SIG-M5 treated with dmso at 0.1 percent for 504 hours (cell line): Measurements from ENCODE around the gene TPSAB1.
"Not testable (repeated sequence)": the region's sequence is repeated elsewhere in the genome, so short reads cannot be mapped to it uniquely, and the experiment has no call there.

Experiments used
- DNase-seq: peaks from one replicate; lab custom pipeline; 2025; ENCODE audit not compliant: unreplicated experiment; lab: John Stamatoyannopoulos, UW

Gene TPSAB1

DNA sequence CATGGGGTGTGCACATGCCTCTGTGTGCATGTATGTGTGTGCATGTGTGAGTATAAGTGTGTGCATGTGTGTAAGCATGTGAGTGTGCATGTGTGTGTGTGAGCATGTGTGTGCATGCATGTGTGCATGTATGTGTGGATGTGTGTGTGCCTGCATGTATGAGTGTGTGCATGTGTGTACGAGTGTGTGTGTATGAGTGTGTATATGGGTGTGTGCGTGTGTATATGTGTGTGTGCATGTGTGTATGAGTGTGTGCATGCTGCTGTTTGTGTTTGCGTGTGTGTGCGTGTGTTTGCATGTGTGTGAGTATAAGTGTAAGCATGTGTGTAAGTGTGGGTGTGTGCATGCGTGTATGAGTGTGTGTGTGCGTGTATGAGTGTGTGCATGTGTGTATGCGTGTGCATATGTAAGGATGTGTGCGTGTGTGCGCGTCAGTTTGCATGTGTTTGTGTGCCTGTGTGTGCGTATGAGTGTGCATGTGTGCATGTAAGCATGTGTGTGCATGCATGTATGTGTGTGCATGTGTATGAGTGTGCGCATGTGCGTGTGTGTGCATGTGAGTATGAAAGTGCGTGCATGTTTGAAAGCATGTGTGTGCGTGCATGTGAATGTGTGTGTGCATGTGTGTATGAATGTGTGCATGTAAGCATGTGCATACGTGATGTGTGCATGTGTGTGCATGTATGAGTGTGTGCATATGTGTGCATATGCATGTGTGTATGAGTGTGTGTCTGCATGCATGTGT, 24.0 kb downstream of the TPSAB1 start:
- no peak for DNase-seq

DNA sequence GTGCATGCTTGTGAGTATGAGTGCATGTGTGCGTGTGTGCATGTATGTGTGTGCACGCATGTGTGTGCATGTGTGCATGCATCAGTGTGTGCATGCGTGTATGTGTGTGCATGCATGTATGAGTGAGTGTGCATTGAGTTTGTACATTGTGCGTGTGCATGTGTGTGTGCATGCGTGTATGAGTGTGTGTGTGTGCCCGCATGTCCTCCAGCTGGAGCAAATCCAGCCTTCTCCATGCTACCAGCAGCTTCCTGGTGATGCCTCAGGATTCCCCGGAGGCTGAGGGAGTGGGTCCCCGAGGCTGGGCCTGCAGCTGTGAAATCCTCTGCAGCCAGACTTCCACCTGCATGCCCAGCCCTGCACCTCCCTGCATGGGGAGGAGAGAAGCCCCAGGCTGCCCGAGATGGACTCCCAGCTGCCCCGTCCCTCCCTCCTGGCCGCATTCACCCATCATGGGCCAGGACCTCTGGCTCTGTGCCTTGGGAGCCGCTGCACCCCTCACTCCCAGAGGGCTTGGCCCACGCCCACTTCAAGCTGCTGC, 24.7 kb downstream of the TPSAB1 start:
- no peak for DNase-seq

DNA sequence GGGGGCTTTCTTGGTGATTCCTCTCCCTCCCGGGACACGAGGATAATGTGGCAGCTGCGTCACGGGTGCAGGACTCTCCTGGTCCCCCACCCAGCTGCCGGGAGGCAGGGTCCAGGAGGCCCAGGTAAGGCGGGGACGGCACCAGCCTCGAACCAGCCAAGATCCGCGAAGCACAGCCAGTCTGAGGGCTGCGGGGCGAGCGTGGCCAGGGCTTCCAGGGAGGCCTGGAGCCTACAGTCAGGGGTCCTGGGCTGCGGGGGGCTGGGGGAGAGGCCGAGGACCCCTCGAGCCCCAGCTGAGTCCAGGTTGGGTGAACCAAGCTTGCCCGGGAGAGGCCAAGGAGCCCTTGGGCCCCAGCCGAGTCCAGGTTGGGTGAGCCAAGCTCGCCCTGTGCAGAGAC, 25.3 kb downstream of the TPSAB1 start:
- no peak for DNase-seq

DNA sequence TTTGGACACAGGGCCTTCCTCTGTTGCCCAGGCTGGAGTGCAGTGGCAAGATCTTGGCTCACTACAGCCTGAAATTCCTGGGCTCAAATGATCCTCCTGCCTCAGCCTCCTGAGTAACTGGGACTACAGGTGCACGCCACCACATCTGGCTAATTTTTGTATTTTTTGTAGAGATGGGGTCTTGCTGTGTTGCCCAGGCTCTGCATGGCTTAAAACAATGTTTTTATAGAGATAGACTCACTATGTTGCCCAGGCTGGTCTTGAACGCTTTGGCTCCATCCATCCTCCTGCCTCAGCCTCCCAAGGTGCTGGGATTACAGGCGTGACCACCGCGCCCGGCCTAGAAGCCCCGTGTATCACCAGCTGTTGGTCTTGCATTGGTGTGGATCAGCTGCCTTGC, 28.9 kb downstream of the TPSAB1 start:
- DNase-seq, result not testable (repeated sequence)

DNA sequence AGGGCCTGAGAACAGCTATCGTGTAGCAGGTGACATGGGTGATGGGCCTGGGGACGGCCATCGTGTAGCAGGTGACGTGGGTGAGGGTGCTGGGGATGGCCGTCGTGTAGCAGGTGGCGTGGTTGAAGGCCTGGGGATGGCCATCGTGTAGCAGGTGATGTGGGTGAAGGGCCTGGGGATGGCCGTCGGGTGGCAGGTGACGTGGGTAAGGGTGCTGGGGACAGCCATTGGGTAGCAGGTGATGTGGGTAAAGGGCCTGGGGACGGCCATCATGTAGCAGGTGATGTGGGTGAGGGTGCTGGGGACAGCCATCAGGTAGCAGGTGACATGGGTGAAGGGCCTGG, 30.8 kb downstream of the TPSAB1 start:
- no peak for DNase-seq

DNA sequence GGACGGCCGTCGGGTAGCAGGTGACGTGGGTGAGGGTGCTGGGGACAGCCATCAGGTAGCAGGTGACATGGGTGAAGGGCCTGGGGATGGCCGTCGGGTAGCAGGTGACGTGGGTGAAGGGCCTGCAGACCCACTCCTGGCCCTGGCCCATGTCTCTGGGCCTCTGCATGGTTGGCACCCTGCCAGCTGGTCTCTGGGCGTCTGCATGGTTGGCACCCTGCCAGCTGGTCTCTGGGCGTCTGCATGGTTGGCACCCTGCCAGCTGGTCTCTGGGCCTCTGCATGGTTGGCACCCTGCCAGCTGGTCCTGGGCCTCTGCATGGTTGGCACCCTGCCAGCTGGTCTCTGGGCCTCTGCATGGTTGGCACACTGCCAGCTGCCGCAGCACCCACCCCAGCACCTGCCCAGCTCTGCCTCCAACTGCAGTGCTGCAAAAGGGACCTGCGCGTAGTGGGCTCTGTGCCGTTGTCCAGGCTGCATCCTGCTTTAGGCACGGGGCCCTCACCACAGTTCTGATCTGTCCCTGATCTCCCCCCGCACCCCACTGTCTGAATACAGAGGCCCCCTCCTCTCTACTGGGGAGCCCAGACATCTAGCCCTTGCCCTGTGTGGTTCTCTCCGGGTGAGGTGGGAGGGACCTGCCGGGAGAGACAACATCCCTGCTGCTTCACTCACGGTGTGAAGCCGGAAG, 31.4 kb downstream of the TPSAB1 start:
- DNase-seq, result not testable (repeated sequence)

DNA sequence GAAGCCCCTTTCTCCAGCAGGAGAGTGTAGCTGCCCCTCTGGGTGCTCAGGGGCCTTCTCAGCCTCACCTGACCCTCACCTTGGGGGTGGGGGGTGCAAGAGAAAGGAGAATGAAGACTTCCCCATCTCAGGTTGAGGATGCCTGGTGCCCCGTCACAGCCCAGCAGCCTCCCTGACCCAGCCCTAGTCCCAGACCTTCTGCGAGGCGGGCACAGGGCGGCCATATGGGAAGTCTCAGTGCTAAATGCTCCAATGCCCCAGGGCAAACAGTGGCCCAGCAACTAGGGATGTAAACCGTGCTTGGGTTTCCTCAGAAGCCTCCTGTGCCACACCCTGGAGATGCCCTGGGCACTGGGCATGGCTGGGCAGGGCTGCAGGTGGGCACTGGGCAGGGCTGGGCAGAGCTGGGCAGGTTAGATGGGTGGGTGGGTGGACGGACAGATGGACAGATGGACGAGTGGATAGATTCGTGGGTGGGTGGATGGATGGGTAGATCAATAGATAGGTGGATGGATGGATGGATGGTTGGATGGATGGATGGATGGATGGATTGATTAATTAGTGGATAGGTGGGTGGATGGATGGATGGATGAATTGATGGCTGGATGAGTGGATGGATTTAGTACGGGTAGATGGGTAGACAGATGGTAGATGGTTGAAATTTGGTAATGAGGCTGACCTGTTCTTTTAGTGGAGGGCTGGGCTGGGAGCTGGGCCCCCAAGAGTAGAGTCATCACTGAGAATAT, 32.1 kb downstream of the TPSAB1 start:
- no peak for DNase-seq

DNA sequence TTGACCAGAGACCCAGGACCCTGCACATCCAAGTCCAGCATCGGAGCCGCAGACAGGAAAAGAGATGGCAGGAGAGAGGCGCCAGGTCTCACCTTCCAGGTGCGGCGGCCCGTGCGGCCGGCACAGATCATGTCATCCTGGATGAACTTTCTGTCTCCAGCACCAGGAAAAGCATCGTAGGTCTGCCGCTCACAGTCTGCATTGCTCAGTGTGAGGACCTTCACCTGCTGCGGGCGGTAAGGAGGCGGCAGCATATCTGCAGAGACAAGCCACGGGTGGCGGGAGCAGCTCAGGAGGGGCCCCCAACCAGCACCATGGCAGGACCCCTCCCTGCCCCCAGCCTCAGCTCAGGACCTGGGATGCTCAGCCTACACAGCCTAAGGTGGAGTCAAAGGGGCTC, 33.3 kb downstream of the TPSAB1 start:
- no peak for DNase-seq

DNA sequence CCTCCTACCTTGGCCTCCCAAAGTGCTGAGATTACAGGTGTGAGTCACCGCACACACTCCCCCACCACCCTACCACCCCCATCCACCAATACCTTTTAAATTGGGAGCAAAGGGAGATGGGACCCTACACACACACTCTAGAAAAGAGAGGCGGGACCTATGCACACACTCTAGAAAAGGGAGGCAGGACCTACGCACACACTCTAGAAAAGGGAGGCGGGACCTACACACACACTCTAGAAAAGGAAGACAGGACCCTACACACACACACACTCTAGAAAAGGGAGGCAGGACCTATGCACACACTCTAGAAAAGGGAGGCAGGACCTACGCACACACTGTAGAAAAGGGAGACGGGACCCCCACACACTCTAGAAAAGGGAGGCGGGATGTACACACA, 34.3 kb downstream of the TPSAB1 start:
- no peak for DNase-seq

DNA sequence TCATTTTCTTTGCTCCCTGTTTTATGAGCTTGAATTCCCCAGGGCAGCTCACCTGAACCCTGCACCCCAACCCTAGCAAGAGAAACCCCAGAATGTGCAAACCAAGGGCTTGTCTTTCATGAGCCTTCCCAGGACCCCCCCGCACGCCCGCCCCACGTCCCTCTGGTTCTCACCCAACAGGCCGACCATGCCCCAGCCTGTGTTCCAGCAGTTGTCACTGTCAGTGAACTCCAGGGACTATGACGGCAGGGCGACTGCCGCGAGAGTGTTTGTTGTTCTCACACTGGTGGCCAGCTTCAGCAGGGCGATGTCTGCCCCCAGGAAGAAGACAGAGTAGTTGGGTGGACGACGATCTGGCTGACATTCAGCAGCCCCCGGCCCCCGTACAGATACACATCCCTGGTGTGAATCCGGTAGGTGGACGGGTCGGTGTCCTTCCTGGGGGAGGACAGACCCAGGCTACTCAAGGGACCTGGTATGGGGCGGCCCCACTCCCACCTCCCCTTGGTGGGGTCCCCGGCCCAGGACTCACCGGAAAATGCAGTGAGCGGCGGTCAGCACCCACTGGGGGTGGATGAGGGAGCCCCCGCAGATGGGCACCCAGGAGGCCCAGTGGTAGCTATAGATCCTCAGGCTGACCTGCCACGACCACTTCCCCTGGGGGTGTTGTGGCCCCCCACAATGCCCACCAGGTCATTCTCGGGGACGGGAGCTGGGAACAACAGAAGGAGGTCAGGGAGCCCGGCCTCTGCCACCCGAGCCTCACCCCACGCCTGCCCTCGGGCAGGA, 35.5 kb downstream of the TPSAB1 start:
- DNase-seq, result no peak

DNA sequence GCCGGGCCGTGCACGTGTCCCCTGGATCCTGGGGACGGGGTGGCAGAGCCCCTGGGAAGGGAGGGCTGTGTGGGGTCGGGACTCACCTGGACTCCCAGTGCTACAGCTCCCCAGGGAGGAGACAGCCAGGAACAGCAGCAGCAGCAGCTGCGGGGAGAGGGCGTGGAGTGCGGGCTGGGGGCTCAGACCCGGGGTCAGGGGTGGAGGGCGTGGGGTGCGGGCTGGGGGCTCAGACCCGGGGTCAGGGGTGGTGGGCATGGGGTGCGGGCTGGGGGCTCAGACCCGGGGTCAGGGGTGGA, 36.0 kb downstream of the TPSAB1 start:
- DNase-seq, result no peak

DNA sequence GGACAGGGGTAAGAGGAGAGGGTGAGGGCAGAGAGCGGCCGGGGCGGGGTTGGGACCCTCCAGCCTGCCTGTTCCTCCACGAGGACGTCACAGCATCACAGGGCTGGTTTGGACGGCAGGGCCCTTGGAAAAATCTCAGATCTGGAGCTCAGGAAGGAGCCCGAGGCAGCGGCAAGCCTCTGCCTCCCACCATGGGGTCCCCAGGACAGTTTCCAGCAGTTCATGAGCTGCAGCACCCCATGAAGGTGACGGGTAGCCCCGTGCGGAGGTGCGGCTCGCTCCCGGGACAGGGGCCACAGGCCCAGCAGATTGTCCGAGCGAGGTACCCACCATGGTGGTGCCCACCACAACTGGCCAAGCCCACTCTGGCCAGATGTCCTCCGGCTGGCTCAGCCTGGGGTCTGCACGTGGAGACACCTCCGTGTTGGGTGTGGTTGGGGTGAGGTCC, 36.7 kb downstream of the TPSAB1 start:
- DNase-seq, result no peak

DNA sequence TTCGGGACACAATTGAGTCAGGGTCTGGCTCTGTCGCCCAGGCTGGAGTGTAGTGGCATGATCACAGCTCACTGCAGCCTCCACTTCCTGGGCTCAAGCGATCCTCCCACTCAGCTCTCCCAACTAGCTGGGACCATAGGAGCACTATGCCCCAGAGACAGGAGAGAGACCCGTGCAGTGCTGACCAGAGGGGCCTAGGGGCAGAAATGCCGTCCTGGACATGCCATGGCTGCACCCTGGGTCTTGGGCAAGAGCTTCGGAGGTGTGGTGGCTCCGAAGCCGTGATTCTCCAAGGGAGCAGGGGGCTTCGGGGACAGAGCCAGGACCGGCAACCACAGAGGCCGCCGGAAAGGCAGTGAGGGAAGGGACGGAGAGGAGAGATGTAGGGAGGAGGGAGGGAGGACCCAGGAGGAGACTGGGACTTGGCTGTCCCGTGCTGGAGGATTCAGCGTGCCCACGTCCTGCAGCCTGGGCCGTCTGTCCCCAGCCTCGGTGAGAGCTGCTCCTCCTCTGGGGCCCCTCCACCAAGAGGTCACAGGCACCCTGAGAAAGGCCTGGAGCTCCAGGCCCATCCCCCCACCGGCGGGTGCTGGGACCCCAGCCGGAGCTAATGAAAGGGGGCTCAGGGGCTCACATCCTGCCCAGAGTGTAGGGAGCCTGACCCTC, 37.2 kb downstream of the TPSAB1 start:
- no peak for DNase-seq

DNA sequence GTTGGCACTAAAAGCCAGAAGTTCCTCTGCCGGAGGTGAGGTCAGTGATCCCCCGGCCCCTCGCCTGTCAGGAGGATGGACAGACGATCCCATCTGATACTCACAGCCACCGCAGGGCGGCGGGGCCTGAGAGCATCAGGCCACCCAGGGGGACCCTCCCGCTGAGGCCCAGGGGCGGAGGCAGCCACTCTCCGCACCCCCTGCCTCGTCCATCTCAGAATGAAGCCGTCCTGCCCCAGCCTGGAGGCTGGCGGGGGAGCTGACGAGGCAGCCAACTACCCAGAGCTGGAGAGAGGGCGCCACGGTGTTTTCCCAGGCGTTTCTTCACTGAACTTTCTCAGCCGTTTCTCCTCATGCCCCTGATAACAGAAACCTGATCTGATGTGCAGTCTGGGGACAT, 38.0 kb downstream of the TPSAB1 start:
- no peak for DNase-seq

DNA sequence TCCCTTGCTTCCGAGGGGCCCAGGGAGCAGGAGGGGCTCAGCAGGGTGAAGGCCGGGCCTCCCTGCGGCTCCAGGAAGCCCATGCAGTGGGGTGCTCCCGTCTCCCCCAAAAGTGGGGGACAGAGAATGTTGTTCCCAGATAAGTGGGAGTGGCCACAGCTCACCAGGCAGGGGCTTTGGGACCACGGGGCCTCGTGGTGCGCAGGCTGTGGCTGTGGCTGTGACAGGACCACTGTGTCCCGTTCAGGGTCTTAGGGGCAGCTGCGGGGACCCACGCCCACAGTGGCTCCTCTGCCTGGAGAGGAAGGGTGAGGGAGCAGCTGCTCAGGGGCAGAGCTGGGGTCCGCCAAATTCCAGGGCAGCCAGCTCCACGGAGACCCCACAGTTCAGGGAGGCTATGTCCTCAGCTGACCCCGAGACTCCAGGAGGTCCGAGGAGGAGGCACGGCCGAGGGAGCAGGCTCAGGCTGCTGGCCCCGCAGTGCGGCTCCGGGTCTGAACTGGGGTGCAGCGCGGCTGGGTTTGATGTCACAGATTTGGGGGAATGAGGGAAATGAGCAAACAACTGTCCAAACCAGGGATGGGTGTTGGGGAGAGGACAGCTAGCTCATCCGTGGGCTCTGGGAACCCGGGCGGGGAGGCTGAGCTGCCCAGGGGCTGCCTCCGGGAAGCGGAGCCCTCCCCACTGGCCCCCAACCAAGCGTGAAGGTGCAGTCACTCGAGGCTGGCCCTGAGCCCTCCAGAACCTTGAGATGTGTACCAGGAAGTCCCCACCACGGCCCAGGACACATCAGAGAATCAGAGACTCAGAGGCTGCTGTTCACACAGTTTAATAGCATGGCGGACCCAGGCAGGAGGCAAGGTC, 38.8 kb downstream of the TPSAB1 start:
- no peak for DNase-seq

DNA sequence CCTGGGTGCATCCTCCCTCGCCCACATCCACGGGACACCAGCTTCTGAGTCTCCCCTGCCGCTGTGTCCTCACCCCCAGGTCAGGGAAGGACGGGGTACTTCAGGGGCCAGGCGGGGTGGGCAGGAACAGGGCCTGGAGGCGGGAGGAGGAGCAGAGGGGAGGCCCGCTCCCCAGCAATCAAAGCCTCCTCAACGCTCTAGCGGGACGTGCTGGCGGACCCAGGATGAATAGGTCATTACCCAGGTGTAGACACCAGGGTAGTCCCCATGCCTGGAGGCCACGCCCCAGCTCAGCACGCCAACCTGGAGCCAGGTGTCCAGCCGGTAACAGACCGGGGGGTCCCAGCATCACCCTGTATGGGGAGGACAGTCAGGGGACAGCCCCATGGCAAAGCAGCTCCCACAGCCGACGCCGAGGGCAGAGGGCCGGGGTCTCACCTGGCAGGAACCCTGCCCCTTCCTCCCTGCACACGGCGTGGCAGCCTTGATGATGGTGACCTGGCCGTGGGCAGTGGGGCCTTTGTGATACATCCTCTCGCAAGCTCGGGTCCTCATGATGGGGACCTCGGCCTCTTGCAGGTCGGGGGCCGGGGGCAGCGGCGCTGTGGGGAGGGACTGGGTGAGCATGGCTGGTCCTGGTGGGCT, 39.6 kb downstream of the TPSAB1 start:
- no peak for DNase-seq

DNA sequence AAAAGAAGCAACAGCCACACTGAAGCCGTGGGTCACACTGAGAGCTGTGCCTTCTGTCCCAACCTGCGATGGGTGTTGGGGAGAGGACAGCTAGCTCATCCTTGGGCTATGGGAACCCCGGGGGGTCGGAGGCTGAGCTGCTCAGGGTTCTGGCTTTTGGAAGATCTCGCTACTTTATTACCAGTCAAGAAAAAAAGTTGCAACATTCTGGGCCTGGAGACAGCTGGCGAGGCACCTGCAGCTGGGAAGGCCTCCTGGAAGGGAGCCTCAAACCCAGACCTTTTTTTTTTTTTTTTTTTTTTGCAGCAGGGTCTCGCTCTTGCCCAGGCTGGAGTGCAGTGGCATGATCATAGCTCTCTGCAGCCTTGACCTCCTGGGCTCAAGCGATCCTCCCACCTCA, 40.3 kb downstream of the TPSAB1 start:
- DNase-seq, result no peak

DNA sequence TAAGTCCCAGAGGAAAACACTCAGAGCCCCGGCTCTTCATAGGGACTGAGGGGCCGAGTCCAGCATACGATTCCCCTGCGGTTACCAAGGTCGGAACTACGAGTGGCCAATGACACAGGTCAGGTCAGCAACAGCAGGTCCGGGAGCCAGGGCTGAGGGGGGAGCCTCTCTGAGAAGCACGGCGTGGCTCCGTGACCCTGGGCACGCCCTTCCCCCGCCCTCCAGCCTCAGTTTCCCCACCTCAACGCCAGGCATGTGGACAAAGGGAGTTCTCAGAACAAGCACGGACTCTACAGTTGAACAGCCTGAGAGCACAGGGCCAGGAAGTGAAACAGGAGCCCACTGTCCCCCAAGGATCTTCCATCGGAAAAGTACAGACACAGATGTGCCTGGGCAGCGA, 41.0 kb downstream of the TPSAB1 start:
- DNase-seq, result no peak

DNA sequence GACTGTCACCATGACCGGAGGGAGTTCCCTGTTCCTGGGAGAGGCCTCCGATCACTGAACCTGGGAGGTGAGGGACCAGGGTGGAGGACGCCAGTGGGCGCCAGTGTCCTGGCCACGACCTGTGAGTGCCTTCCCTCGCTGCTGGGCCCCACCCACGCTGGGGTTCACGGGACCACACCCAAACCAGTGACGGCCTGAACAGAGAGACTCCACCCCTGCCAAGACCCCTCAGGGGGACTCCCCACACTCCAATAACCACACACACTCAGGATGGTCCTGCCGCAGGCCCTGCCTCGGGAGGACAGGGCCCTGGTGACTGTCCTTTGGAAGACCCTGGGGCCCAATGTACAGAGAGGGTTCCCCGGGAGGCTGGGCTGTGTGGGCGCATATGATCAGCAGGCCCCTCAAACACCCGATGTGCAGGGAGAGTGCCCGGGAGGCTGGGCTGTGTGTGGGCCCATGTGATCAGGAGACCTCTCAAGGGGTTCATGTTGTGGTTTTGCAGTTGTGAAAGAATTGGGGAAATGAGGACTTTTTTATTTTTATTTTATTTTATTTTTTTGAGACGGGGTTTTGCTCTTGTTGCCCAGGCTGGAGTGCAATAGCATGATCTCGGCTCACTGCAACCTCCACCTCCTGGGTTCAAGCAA, 41.9 kb downstream of the TPSAB1 start:
- no peak for DNase-seq
